Measurements from ENCODE around the gene OR2AJ1.

The OR2AJ1 gene

GRCh38 chr1:247913786-247914185 lies 10.9 kb upstream of the OR2AJ1 start:
- TF ChIP-seq ZFP3 (CRISPR knock-in tag; IDR thresholded peaks at IDR 0.05) (no peak), CSDC2 (CRISPR knock-in tag; IDR thresholded peaks at IDR 0.05) (no peak), BACH2 (CRISPR knock-in tag; IDR thresholded peaks at IDR 0.05; ENCODE audit: borderline replicate concordance) (no peak), PPARA (CRISPR knock-in tag; IDR thresholded peaks at IDR 0.05; ENCODE audit: borderline replicate concordance) (no peak), ISL1 (CRISPR knock-in tag; IDR thresholded peaks at IDR 0.05) (no peak), CREB5 (CRISPR knock-in tag; IDR thresholded peaks at IDR 0.05; ENCODE audit: low read depth) (no peak), ZFP30 (CRISPR knock-in tag; IDR thresholded peaks at IDR 0.05) (no peak), ZNF70 (CRISPR knock-in tag; IDR thresholded peaks at IDR 0.05) (no peak), ZC3H10 (CRISPR knock-in tag; IDR thresholded peaks at IDR 0.05) (no peak), TCF4 (CRISPR knock-in tag; IDR thresholded peaks at IDR 0.05; ENCODE audit: borderline replicate concordance) (no peak), POU6F1 (CRISPR knock-in tag; IDR thresholded peaks at IDR 0.05; ENCODE audit: borderline replicate concordance, low read depth) (no peak)
- ATAC-seq = no peak

GRCh38 chr1:247914941-247915662 lies 9.6 kb upstream of the OR2AJ1 start:
- TF ChIP-seq CREB5 (CRISPR knock-in tag; IDR thresholded peaks at IDR 0.05; ENCODE audit: low read depth) (no peak), ZNF565 (CRISPR knock-in tag; conservative IDR thresholded peaks at IDR 0.05; ENCODE audit: low read depth) (no peak), POU6F1 (CRISPR knock-in tag; IDR thresholded peaks at IDR 0.05; ENCODE audit: borderline replicate concordance, low read depth) (no peak), ISL1 (CRISPR knock-in tag; IDR thresholded peaks at IDR 0.05) (no peak), PPARA (CRISPR knock-in tag; IDR thresholded peaks at IDR 0.05; ENCODE audit: borderline replicate concordance) (no peak), RARB (CRISPR knock-in tag; IDR thresholded peaks at IDR 0.05) (no peak), OSR1 (CRISPR knock-in tag; IDR thresholded peaks at IDR 0.05) (no peak), TCF4 (CRISPR knock-in tag; IDR thresholded peaks at IDR 0.05; ENCODE audit: borderline replicate concordance) (no peak), GLIS3 (CRISPR knock-in tag; IDR thresholded peaks at IDR 0.05) (no peak), TOX (CRISPR knock-in tag; IDR thresholded peaks at IDR 0.05; ENCODE audit: borderline replicate concordance) (no peak)
- TF ChIP-seq, protein P1, sequence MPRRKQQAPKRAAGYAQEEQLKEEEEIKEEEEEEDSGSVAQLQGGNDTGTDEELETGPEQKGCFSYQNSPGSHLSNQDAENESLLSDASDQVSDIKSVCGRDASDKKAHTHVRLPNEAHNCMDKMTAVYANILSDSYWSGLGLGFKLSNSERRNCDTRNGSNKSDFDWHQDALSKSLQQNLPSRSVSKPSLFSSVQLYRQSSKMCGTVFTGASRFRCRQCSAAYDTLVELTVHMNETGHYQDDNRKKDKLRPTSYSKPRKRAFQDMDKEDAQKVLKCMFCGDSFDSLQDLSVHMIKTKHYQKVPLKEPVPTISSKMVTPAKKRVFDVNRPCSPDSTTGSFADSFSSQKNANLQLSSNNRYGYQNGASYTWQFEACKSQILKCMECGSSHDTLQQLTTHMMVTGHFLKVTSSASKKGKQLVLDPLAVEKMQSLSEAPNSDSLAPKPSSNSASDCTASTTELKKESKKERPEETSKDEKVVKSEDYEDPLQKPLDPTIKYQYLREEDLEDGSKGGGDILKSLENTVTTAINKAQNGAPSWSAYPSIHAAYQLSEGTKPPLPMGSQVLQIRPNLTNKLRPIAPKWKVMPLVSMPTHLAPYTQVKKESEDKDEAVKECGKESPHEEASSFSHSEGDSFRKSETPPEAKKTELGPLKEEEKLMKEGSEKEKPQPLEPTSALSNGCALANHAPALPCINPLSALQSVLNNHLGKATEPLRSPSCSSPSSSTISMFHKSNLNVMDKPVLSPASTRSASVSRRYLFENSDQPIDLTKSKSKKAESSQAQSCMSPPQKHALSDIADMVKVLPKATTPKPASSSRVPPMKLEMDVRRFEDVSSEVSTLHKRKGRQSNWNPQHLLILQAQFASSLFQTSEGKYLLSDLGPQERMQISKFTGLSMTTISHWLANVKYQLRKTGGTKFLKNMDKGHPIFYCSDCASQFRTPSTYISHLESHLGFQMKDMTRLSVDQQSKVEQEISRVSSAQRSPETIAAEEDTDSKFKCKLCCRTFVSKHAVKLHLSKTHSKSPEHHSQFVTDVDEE (CRISPR knock-in tag; IDR thresholded peaks at IDR 0.05) = no peak
- TF ChIP-seq, protein P2, sequence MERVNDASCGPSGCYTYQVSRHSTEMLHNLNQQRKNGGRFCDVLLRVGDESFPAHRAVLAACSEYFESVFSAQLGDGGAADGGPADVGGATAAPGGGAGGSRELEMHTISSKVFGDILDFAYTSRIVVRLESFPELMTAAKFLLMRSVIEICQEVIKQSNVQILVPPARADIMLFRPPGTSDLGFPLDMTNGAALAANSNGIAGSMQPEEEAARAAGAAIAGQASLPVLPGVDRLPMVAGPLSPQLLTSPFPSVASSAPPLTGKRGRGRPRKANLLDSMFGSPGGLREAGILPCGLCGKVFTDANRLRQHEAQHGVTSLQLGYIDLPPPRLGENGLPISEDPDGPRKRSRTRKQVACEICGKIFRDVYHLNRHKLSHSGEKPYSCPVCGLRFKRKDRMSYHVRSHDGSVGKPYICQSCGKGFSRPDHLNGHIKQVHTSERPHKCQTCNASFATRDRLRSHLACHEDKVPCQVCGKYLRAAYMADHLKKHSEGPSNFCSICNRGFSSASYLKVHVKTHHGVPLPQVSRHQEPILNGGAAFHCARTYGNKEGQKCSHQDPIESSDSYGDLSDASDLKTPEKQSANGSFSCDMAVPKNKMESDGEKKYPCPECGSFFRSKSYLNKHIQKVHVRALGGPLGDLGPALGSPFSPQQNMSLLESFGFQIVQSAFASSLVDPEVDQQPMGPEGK (CRISPR knock-in tag; IDR thresholded peaks at IDR 0.05; ENCODE audit: borderline replicate concordance) = no peak
- ATAC-seq = no peak

- TF ChIP-seq ZFP3 (CRISPR knock-in tag; IDR thresholded peaks at IDR 0.05) = no peak
- TF ChIP-seq RARB (CRISPR knock-in tag; IDR thresholded peaks at IDR 0.05) = no peak
- TF ChIP-seq PPARA (CRISPR knock-in tag; IDR thresholded peaks at IDR 0.05; ENCODE audit: borderline replicate concordance) = no peak
- TF ChIP-seq ISL1 (CRISPR knock-in tag; IDR thresholded peaks at IDR 0.05) = no peak
- TF ChIP-seq TCF4 (CRISPR knock-in tag; IDR thresholded peaks at IDR 0.05; ENCODE audit: borderline replicate concordance) = no peak
- no peak for TF ChIP-seq OSR1 (CRISPR knock-in tag; IDR thresholded peaks at IDR 0.05)
These were observed 4.7 kb upstream of the OR2AJ1 start, which contains the start of gene OR2T8 for GRCh38 chr1:247919952-247920351. Gene OR2T8, plus strand, starts transcription at chr1:247920252. Its CDS starts 766 bp downstream, at chr1:247921018.

More at GRCh38 chr1:247919952-247920351, 4.7 kb upstream of the OR2AJ1 start, which contains the start of gene OR2T8:
- no peak for ATAC-seq

Measured in SK-N-SH treated with all-trans-retinoic acid at 6 μM for 48 hours (cell line).